Inferior parietal cortex (tissue), 1 donor: ENCODE results near the gene TDRD10.
"Not testable (repeated sequence)": the region's sequence is repeated elsewhere in the genome, so short reads cannot be mapped to it uniquely, and the experiment has no call there.

ENCODE experiments used
- DNase-seq: peaks from one replicate; pipeline ENCODE4 v3.0.0-alpha.2; 2016; ENCODE audit errors: extremely low spot score

Gene TDRD10

GRCh38 chr1:154514066-154514553 lies 12.1 kb downstream of the TDRD10 start:
- DNase-seq, result no peak

GRCh38 chr1:154517661-154518060 lies 15.6 kb downstream of the TDRD10 start:
- DNase-seq, result no peak

- DNase-seq, result no peak
Measured at GRCh38 chr1:154519591-154519991, 17.6 kb downstream of the TDRD10 start.

DNA sequence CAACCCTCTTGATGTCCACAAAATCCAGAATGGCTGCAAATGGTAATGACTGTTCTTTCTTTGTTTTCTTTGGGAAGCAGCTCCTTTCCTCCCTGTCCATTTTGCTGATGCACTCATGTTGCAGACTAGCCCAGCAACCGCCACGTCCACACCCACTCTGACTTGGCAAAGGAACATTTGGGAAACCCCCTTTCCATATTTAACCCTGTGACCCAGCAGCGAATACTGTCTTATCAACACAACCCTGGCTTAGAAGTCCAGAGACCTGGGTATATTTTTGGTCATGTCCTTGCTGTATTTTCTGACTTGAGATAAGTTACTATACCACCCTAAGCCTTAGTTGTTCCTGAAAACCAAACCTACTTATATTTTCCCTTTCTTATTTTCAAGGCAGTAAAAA lies 18.3 kb downstream of the TDRD10 start:
- DNase-seq, result no peak

GRCh38 chr1:154521695-154522094 lies 19.7 kb downstream of the TDRD10 start:
- DNase-seq, result no peak

DNA sequence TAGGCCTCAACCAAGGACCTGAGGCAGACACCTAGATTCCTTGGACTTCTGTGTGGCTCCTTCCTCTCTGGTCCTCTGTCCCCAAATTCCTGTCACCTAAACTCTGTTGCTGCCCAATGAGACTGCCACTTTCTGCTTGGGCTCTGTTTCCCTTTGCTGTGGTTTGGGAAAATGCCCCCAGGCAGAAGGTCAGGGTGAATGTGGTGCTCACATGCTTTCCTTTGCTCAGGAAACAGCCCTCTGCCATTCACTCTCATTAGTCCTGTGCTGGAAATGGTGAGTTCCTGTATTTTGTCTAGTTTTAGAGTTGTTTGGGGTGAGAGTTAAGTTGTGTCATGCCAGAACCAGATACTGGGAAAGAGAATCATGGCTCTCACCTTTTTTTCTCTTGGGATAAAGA lies 22.9 kb downstream of the TDRD10 start:
- DNase-seq, result no peak

GRCh38 chr1:154527192-154527591 lies 25.2 kb downstream of the TDRD10 start:
- DNase-seq, result no peak

DNA sequence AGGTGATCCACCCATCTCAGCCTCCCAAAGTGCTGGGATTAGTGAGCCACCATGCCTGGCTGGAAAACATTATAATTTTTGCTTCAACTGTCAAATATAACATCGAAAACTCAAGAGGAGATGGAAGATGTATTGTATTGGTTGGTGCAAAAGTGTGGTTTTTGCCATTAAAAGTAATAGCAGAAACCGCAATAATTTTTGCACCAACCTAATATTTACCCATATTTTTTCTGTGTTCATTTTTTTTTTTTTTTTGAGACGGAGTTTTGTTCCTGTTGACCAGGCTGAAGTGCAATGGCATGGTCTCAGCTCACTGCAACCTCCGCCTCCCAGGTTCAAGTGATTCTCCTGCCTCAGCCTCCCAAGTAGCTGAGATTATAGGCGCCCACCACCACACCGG lies 27.3 kb downstream of the TDRD10 start:
- no peak for DNase-seq

DNA sequence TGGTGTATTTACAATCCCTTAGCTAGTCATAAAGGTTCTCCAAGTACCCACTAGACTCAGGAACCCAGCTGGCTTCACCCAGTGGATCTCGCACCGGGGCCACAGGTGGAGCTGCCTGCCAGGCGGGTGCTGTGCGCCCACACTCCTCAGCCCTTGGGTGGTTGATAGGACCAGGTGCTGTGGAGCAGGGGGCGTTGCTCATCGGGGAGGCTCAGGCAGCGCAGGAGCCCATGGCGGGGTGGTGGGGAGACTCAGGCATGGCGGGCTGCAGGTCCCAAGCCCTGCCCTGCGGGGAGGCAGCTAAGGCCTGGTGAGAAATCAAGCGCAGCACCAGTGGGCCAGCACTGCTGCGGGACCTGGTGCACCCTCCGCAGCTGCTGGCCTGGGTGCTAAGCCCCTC lies 29.9 kb downstream of the TDRD10 start:
- DNase-seq, result not testable (repeated sequence)

GRCh38 chr1:154533952-154534844 lies 32.2 kb downstream of the TDRD10 start:
- no peak for DNase-seq

DNA sequence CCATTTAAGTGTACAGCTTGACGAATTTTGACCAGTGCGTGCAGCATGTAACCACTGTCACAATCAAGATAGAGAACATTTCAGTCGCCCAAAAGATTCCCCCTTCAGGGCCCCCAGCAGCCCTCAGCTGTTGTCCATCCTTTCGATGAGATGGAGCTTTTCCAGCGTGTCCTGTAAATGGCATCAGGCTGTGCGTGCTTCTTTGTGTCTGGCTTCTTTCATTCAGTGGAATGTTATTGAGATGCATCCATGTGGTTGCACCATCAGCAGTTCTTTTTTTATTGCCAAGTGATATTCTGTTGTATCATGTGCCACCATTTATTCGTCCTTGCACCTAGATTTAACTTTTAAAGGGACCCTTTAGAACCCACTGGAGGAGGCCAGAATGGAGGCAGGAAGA lies 34.6 kb downstream of the TDRD10 start:
- no peak for DNase-seq

GRCh38 chr1:154539486-154540483 lies 37.8 kb downstream of the TDRD10 start:
- no peak for DNase-seq

- no peak for DNase-seq
Measured at GRCh38 chr1:154541231-154541630, 39.2 kb downstream of the TDRD10 start.

- DNase-seq, result peak; percentile 55
Measured at GRCh38 chr1:154546264-154547063, 44.4 kb downstream of the TDRD10 start.

DNA sequence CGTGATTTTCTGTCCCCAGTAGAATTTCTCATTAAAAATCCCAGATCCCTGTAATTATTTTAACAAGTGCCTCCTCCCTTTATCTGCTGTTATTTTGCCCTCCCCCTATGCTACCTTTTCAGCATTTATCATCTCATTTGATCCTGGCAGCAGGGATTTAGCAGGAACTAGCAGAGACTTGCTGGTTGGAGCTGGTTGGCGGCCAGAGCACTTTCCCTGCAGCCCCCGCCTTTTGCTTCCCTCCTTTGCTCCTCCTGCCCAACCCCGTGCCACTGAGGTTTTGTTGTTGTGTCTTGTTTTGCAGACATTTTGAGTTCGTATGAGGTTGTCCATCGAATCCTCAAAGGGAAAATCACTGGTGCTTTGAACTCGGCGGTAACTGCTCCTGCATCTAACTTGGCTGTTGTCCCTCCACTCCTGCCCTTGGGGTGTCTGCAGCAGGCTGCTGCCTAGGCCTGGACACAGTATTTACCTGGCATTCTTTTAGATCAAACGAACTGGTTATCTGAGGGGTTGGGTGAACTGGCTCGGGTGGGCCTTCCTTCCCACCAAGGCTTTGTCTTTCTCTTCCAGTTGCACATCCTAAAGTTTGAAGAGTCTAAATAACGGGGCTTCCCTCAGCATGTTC lies 45.2 kb downstream of the TDRD10 start:
- no peak for DNase-seq

DNA sequence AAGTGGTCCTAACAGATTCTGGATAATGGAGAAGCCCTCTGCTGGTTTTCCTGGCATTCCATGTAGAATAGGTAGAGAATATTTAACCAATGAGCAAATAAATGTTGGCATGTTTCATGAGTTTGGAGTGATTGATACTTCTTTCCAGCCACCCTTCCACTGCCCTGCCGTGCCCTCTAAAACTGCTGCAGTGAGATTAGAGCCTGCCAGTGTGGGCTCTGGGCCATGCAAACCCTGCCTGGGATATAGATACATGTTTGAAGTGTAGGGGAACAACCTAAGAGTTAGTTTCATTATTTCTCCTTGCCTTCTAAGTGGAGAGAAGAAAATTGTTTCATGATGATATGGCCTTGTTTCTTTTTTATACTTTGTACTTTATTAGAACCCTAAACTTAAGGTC lies 46.0 kb downstream of the TDRD10 start:
- DNase-seq, result no peak

DNA sequence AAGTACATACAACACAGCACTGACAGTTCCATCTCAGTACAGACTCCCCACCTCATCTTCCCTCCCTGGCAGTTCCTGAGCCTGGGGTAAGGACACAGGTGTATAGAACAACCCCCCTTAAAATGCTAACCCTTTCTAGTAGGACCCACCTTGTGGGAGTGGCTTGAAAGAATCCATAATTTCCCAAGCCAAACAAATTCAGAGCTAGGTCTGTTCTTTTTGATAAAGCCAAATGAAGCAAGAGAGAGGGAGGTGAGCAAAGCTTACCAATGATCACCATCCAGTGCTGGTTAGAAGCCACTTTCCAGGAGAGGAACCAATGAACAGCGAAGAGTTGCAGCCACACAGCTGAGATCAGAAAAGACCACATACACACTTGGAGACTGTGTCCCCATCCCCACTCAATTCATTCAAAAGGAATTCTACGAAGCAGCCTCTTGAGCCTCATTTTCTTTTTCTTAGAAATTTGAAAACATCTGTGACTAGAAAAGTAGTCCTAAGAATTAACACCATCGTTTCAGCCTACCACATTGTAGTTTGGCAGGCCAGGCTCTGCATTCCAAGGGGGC lies 47.3 kb downstream of the TDRD10 start:
- no peak for DNase-seq

DNA sequence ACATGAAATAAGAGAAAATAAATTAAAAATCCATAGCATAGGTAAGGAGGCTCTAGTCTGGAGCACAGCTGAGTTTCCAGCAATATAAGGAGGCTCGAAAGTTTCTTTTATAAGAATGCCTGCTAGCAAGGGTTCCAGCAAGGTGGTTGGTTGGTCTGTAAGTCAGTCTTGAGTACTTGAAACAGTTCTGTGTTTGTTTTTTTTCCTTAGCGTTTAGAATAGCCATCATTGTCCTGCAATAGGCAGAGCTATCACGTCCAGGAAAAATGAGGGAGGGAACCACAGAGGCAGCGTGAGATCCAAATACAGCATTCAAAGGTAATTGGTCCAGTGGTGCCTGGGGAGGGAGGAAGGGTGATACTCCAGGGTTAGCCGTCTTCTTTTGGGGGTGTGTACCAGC lies 48.1 kb downstream of the TDRD10 start:
- DNase-seq, result no peak

GRCh38 chr1:154550657-154551056 lies 48.6 kb downstream of the TDRD10 start:
- DNase-seq, result no peak

DNA sequence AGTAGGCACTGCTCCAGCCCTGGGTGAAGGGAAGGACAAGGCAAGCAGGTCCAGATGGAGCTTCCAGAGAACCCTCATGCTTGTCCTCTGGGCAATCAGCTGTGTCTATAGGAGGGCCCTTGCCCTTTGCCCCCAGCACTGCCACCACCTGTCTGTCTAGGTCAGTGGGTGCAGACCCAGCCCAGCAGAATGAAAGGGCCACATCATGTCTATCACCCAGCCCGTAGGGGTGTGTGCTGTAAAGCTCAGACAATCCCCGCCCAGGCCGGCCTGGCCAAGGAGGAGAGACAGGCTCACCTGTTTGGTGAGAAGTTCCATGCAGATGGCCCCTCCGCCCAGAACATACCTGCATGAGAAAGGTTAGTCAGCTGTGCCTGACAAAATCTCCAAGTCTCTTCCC lies 49.5 kb downstream of the TDRD10 start:
- no peak for DNase-seq

DNA sequence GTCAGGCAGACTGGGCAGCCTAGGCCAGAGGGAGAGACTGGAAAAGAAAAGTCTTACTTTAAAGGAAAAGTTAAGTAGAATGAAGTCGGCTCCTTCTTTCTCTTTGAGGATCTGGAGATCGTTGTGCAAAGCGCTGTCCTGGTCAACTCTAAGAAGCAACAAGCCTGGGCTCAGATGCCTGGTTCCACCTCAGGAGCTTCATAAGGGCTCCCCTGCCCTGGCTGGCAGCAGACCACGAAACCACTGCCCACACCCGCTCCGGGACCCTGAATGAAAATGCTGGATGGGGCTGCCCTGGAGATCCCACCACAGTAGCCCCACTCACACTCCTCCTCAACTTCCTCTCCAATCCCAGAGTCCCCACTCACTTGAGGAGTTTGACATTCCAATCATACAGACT lies 50.0 kb downstream of the TDRD10 start:
- DNase-seq, result no peak
